ENCODE data around the gene RGS7. TPM values are rescaled to one million over a fixed set of nuclear protein-coding genes. Genes with fewer than 3 reads are reported as not detected.
"Not testable (repeated sequence)": the region's sequence is repeated elsewhere in the genome, so short reads cannot be mapped to it uniquely, and the experiment has no call there.

Gene RGS7
- polyA plus RNA-seq, 1 donor, result not detected

DNA sequence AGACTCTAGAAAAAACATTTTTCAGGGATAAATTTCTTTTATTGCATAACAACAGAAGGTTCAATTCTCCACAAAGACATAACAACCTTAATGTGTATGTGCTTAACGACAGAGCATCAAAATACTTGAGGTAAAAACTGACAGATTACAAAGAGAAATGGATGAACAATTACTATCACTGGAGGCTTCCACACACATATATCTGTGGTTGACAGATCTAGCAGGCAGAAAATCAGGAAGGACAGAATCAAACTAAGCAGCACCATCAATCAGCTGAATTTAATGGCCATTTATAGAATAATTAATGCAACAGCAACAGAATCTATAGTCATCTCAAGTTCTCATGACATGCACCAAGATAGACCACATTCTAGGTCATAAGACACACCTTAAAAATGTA is 439.0 kb downstream of the RGS7 start:
- no peak for DNase-seq (ENCODE audit: low read depth)

DNA sequence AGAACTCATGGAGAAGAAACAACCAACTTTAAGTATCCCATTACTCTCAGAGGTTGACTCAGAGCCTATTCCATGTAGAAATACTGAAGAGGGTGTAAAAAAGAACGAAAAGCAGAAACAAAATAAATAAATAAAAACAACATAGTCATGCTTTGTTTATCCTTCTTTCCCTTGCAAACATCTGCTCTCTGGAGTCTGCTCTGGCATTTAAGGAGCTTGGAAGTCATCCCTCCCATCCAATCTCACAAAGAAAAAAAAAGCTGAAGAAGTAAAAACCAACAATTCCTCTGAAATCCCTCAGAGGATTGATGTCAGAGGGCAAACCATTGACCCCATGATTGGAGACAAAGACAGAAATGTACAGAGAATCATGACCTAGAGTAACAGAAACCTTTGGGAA is 442.5 kb downstream of the RGS7 start:
- DNase-seq (ENCODE audit: low read depth), result no peak

DNA sequence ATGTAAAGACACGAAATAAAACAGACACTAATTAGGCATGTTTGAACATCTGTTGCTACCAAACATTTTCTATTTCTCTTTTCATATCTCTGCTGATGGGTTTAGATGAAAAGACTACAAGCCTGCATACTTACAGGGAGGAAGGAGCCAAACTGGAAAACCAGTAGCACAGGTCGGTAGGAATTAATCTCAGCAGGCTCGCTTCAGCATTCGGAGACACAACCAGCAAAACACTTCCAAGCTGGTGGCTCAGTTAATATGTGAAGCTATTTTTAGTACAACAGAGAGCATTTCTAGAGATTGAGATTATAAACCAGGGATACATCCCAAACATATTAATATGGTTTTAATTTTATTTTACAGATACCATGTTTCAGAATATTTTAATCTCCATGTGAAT is 444.2 kb downstream of the RGS7 start:
- no peak for DNase-seq (ENCODE audit: low read depth)

DNA sequence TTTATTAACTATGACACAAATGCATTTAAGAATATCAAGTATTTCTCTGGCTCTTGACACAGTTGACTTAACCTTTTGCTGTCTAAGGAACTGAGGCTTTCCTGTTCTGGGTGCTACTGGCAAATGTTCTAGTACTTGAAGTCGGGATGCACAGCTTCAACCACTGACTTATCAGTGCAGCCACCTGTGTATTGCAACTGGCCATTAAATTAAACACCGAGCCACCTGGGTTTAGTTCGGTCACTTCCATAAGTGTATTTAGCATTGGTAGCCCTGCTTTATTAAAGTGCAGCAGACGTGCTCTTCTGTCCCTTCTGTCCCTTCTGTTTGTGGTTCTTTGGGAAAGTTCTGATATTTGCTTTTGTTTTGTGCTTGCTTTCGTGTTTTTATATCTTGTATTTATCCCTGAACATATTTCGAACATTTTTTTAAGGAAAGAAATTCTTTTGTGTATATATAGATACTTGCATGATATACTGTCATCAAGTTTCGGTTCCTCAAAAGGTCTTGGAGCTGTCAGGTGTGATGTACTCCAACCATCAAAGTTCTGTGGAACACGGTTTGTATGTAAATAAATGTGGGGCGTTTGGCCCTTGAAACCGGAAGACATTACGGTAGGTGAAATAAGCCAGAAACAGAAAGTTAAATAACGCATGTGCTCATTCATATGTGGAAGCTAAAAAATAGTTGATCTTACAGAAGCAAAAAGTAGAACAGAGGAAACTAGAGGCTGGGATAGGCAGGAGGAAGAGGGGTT is 447.1 kb downstream of the RGS7 start:
- DNase-seq (ENCODE audit: low read depth), result no peak

DNA sequence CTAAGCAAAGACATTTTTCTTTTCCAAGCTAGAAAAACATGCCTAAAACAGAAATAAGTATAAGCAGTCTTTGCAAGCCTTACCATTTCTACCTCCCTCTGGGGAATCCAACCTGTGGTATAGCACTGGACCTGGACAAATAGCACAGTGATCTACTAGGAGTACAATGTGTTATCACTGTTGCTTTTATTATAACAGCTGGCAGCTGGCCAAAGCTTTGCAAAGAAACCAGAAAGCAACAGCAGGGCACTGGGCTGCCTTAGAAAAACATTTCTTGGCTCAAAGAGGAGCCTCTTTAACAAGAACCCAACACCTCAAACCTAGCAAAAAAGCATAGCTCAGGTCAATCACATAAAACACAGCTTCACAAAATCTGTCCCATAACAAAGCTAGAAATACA is 450.5 kb downstream of the RGS7 start:
- no peak for DNase-seq (ENCODE audit: low read depth)

DNA sequence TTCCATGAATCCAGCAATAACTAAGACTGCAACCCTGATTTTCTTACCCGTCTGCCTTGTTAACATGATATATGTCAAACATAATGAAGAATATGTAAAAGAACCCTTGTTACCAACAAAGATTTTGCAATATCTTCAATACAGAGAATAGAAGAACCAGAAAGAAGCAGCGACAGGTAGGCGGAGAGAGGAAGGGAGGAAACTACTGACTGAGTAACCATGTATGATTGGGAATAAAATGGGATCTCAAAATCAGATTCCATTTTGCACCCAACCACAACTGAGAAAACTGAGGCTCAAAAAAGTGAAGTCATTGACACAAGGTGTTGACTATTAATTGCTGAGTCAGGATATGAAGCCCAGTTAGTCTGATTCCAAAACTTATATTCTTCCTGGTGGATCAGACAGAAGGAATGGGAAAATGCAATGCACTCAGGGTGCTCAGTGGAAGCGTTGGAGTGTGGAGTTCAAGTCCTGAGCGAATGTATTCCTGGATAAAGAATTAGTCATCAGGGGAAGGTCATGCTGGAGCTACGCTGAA is 451.7 kb downstream of the RGS7 start:
- no peak for DNase-seq (ENCODE audit: low read depth)

DNA sequence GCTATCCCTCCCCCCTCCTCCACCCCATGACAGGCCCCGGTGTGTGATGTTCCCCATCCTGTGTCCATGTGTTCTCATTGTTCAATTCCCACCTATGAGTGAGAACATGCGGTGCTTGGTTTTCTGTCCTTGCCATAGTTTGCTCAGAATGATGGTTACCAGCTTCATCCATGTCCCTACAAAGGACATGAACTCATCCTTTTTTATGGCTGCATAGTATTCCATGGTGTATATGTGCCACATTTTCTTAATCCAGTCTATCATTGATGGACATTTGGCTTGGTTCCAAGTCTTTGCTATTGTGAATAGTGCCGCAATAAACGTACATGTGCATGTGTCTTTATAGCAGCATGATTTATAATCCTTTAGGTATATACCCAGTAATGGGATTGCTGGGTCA is 461.6 kb downstream of the RGS7 start:
- DNase-seq (ENCODE audit: low read depth), result not testable (repeated sequence)

DNA sequence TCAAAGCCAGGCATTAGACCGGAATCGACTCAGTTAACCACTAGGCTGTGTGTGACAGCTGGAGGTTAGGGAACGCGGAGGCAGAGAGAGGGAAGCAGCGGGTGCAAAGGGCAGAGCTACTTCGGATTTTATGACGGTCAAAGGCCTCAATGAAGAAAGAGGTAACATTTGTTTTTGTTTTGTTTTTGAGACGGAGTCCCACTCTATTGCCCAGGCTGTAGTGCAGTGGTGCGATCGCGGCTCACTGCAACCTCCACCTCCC is 468.3 kb downstream of the RGS7 start:
- DNase-seq (ENCODE audit: low read depth), result no peak

DNA sequence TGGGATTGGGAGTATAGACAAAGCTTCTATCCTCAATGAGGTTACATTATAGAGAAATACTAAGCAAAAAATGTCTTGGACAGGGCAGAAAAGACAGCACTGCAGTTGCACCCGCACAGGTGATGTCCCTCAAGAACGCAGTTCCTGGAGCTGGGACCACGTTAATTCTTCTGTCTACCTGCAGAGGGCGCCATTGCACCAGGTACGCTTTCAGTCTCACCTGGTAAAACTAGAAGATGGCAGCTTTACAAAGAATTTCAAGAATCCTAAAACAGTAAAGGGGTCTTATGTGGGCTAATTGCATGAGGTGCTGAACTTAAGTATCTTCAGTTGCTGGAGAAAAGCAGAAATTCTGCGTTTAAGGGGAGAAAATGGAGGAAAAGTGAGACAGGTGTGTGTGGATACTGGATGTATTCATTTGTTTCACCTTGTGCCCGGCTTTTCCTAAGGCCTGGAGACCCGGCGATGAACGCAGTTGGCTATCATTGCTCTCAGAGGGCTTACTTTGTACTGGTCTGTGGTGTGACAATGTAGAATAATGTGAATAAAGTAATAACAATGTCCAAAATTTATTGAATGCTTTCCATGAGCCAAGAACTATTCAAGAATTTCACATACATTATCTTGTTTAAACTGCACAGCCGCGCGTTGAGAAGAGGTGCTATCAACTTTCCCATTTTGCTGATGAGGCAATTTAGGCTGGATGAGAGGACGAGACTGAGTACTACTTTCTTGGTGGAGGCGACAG is 468.8 kb downstream of the RGS7 start:
- DNase-seq (ENCODE audit: low read depth), result no peak

DNA sequence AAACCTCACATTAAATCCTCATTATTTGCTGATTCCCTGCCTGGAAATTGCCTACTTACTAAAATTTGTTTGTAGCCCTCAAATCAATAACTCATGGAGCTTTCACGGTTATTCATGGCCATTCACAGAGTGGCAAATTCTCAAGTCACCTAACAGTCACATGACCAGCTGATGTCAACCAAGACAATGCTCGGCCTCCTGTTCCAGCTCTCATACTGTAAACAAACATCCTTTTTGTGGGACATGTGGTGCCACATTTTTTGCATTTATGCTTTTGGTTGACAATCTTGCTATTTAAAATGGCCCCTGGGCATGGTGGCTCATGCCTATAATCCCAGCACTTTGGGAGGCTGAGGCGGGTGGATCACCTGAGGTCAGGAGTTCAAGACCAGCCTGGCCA is 473.5 kb downstream of the RGS7 start:
- DNase-seq (ENCODE audit: low read depth), result no peak

DNA sequence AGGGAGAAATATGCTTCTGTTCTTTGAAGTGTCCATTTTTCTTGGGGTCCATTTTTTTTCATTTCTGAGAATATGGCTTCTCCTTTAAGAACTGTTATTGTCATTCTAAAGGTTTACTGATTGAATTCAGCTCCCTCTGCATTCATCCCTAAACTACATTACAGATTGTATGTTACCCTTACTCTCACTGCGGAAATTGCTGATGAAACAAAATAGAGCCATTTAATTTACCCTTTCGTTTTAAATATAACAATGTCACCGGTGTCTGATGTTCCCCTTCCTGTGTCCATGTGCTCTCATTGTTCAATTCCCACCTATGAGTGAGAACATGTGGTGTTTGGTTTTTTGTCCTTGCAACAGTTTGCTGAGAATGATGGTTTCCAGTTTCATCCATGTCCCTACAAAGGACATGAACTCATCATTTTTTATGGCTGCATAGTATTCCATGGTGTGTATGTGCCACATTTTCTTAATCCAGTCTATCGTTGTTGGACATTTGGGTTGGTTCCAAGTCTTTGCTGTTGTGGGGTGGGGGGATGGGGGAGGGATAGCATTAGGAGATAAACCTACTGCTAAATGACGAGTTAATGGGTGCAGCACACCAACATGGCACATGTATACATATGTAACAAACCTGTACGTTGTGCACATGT is 474.2 kb downstream of the RGS7 start:
- DNase-seq (ENCODE audit: low read depth), result not testable (repeated sequence)

DNA sequence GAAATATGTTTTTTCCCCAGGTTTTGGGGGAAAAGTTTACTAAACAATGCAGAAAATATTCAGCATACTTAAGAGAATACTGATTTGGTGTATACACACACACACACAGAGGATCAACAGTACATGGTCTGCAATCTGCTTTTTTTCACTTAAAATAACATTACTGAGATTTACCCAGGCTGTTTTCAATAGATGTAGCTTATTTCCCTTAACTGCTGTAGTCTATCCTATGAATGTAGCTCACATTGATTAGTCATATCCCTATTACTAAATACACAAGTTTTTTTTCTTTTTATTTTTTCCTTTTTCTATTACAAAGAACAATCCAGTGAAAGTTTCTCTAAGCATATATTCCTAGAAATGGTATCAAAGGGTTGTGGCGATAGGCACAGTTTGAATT is 478.4 kb downstream of the RGS7 start:
- no peak for DNase-seq (ENCODE audit: low read depth)

DNA sequence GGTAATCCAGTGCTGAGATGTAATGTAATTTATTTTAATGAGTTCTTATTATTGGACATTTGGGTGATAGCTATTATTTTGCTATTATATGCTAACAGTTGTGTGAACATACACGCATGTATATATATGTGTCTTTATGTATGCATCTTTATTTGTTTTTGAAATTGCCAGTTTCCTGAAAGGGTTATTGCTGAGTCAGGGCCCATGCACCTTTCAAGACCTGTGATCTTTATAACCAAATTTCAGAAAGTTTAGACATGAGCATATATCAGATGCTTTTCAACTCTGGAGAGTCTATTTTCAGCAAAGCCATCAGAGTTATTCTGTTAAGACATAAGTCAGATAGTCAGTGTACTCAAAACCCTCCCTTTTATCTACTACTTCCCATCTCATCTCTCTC is 479.4 kb downstream of the RGS7 start:
- DNase-seq (ENCODE audit: low read depth), result no peak

DNA sequence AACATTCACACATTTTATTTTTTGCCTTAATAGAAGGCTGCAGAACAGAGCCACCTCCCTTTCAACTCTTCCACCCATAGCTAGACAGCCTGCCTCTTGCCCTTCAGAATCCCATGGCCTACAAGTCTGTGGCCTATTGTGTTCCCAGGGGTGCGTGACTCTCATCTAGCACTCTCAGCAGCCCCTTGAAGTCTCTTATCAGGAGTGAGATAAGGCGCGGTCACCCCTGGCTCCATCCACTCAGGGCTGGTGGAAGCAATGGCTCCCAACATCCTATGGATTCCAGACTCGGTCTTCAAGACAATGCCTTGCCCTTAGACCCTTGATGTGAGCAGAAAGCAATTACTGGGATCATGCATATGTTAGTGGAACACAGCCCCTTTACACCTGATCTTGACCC is 480.9 kb downstream of the RGS7 start:
- DNase-seq (ENCODE audit: low read depth), result no peak

DNA sequence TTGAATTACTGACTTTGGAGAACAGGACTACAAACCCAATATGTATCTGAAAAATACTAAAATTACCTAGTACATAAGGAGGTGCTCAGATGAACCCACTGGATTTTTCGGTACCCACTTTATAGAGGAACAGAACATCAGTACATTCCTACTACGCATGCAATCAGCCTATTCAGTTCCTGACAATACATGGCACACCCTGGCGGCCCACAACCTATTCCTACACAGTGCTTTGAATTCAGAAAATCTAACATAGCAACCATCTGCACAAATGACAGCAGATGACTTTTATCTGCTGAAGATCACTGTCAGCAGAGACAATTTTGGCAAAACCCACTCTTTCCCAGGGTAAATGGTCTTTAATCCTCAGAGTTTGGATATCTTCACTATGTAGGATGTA is 487.9 kb downstream of the RGS7 start:
- DNase-seq (ENCODE audit: low read depth), result no peak

DNA sequence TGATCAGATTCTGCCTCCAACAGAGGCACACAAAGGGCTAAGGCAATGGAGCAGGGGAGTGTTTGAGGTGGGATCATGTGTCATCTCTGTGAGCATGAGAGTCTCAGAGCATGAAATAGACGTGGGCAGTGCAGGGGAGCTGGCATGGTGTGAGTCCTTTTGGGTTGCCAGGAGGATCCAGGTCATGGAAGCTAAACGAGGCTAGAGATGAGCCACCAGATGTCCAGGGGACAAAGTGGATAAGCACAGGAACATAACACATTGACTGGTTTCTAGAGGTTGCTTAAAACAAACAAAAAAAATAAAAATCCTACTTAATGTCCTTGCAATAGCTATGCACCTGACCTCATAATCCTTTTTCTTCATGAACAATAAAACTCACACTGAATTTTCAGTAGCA is 490.3 kb downstream of the RGS7 start:
- DNase-seq (ENCODE audit: low read depth), result no peak

DNA sequence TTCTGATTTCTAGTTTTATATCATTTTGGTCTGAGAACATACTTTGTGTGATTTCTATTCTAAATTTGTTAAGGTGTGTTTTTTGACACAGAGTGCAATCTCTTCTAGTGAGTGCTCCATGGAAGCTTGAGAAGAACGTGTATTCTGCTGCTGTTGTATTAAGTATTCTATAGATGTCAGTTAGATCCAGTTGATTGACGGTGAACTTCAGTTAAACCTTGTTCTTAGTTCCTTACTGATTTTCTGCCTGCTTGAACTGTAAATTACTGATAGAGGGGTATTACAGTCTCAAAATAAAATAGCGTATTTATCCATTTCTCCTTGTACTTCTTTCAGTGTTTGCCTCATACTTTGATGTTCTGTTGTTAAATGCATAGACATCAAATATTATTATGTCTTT is 497.0 kb downstream of the RGS7 start:
- DNase-seq (ENCODE audit: low read depth), result no peak

DNA sequence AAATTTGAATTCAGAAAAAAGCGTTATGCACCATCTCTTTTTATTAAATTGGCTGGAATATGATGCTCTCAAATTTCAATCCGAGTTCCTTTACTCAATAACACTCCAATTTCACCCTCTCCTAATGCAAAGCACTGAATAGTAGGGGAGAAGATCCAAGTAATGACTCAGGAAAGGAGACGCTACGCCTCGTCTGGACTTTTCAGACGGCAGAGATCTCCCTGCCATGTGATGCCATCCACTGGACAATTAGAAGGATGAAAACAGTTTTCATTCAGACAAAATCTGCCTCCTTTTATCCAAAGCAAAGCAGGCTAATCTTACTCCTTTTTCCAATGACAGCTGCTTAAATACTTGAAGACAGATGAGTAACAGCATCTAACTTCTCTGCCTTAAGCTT is 502.6 kb downstream of the RGS7 start:
- no peak for DNase-seq (ENCODE audit: low read depth)

DNA sequence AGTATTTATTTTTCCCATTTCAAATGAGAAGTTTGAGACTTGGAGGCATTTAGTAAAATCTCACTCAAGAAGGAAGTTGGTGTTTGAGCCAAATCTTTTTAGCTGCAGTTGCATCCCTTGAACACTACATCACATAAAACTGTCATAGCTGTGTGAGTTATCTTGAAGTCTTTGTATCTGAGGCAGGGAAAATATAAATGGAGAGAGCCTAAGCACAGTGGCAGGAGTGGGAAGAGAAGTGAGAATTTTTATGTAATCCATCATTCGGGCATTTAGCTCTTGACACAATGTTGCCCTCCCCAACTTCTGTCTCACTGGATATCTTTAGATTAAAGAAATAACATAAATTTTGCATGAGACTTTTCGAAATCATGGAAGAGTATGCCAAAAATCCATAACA is 509.7 kb downstream of the RGS7 start:
- no peak for DNase-seq (ENCODE audit: low read depth)

DNA sequence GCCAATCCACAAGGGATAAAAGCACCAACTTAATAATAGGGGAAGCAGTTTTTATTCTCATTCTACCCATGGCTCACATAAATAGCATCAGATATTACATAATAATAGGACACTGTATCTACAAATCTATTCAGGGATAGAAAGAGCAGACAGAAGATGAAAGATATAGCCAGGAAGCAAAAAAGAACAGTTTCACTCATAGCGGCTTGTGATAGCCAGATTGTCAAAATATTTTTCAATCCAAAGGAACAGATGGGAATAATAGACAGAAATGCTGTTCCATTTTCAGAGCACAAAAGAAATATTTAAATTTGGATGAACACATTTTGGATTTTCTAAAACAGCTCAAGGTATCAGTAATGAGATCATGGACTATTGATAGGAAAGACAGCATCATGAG is 512.5 kb downstream of the RGS7 start:
- no peak for DNase-seq (ENCODE audit: low read depth)

DNA sequence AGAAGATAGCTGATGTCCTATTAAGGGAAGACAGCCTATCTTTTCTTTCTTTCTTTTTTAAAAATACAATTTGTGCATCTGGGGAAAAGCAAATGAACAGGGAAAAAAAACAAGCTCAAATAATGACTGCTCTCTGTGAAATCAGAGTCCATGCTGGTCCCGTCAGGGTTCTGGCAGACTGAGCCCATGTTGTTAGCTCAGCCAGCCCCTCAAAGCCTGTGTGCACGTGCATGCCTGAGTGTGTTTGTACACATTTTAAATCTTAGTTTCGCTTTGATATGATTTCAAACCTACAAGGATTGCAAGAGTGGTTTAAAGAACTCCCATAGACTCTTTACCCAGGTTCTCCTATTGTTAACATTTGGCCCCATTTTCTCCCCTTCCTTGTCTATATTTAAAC is 513.2 kb downstream of the RGS7 start:
- no peak for DNase-seq (ENCODE audit: low read depth)

DNA sequence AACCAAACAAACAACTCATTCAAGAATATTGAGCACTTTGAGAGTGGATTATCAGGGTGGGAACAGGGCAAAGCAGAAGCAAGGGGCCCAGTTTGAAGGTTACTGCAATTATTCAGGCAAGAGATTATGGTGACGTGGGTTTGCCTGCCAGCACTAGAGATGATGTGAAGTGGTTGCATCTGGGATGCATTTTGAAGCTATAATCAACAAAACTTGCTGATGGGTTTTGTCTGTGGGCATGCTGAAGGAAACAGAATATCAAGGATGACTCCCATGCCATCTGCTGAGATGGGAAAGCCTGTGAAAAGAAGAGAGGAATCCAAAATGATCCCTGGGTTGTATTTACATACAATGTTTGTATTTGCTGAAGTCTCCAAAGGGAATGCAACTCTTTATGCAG is 520.7 kb downstream of the RGS7 start:
- DNase-seq (ENCODE audit: low read depth), result no peak

DNA sequence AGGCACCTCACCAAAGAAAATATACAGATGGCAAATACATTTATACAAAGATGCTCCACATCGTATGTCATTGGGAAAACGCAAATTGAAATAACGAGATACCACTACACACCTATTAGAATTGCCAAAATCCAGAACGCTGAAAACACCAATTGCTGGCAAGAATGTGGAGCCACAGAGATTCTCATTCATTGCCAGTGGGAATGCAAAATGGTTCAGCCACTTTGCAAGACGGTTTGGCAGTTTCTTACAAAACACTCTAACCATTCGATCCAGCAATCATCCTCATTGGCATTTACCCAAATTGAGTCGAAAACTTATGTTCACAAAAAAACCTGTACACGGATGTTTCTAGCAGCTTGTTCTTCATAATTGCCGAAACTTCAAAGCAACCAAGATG is 521.7 kb downstream of the RGS7 start:
- DNase-seq (ENCODE audit: low read depth), result no peak
